ENCODE measurements around the gene SHQ1.
"Not testable (repeated sequence)": the region's sequence is repeated elsewhere in the genome, so short reads cannot be mapped to it uniquely, and the experiment has no call there.

Gene SHQ1

DNA sequence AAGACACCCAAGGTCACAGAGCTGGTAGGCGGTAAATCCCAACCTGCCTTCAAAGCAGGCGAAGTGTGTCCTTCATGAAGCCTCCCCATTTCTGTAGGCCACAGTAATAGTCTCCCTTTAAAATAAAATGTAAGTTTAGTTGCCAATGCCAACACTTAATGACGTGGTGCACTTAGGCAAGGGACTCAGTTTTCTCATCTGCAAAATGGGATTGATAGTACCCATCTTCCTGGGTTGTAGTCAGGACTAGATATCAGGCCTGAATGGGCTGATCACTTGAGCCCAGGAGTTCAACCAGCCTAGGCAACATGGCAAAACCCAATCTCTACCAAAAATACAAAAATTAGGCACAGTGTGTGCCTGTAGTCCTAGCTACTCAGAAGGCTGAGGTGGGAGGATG is 114.6 kb downstream of the SHQ1 start:
- H3K4me3 ChIP-seq (replicated peaks in 1 of 2; ENCODE audit: low read depth in 2 of 2, low read length in 2 of 2), result no peak overlapping the region
- TF ChIP-seq, protein P1, sequence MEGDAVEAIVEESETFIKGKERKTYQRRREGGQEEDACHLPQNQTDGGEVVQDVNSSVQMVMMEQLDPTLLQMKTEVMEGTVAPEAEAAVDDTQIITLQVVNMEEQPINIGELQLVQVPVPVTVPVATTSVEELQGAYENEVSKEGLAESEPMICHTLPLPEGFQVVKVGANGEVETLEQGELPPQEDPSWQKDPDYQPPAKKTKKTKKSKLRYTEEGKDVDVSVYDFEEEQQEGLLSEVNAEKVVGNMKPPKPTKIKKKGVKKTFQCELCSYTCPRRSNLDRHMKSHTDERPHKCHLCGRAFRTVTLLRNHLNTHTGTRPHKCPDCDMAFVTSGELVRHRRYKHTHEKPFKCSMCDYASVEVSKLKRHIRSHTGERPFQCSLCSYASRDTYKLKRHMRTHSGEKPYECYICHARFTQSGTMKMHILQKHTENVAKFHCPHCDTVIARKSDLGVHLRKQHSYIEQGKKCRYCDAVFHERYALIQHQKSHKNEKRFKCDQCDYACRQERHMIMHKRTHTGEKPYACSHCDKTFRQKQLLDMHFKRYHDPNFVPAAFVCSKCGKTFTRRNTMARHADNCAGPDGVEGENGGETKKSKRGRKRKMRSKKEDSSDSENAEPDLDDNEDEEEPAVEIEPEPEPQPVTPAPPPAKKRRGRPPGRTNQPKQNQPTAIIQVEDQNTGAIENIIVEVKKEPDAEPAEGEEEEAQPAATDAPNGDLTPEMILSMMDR (IDR thresholded peaks at IDR 0.05; ENCODE audit: low read depth, low read length), result no peak
- DNase-seq (ENCODE audit: low read depth in 2 of 2), result no peak

GRCh38 chr3:72732666-72733345 is 115.4 kb downstream of the SHQ1 start:
- H3K4me3 ChIP-seq (replicated peaks in 1 of 2; ENCODE audit: low read depth in 2 of 2, low read length in 2 of 2); DNase-seq (ENCODE audit: low read depth in 2 of 2): not testable (repeated sequence)

DNA sequence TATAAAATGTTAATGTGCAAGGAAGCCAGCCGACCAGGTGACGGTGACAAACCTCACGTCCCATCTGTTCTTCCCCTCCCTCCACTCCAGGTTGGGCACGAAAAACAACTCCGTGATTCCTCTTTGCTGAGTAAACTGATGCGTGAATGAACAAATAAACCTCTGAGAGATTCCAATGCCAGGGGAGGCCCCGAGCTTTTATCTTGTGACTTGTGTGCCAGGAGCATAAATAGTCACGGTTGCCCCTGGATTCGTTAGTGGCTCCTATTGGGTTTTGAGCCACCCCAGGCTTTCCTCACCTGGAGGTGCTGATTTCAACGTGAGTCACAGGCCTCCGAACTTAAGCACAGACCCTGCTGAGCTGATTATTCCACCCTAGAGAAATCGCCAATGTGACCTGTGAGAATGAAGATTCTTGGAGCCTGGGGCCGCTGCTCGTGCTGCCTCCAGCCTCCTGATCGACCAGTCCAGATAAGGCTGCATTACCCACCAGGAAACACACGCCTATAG is 119.2 kb downstream of the SHQ1 start:
- H3K4me3 ChIP-seq (replicated peaks in 1 of 2; ENCODE audit: low read depth in 2 of 2, low read length in 2 of 2), result no peak overlapping the region
- TF ChIP-seq, protein P1 (IDR thresholded peaks at IDR 0.05; ENCODE audit: low read depth, low read length), result no peak
- DNase-seq (ENCODE audit: low read depth in 2 of 2), result no peak

DNA sequence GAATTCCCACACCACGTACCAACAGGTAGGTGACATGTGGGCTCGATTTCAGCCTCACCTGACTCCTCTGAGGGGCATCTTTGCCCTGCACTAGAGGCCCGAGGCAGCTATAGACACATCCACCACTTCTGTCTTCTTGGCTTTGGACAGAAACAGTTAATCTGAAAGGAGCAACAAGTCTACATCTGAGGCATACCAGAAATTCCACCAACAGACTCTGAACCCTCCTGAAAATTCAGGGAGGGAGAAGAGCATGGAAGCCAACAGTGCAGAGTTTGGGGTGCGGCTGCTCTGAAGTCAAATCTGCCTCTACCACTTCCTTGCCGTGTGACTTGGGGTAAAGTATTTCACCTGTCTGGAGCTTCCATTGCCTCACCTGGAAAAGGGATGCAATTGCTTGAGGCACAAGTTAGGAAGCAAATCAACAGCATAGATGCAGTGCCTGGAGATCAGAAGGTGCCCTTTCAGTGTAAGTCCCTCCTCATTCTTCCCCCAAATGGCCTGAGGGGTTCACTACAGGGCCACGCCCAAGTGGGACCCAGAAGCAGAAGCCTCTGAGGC is 119.8 kb downstream of the SHQ1 start:
- TF ChIP-seq, protein P1 (IDR thresholded peaks at IDR 0.05; ENCODE audit: low read depth, low read length), result no peak
- DNase-seq (ENCODE audit: low read depth in 2 of 2), result no peak
- H3K4me3 ChIP-seq (replicated peaks in 1 of 2; ENCODE audit: low read depth in 2 of 2, low read length in 2 of 2), result no peak overlapping the region

GRCh38 chr3:72727726-72728125 is 120.5 kb downstream of the SHQ1 start:
- TF ChIP-seq, protein P1 (IDR thresholded peaks at IDR 0.05; ENCODE audit: low read depth, low read length), result no peak
- DNase-seq (ENCODE audit: low read depth in 2 of 2), result no peak
- no peak overlapping the region for H3K4me3 ChIP-seq (replicated peaks in 1 of 2; ENCODE audit: low read depth in 2 of 2, low read length in 2 of 2)

DNA sequence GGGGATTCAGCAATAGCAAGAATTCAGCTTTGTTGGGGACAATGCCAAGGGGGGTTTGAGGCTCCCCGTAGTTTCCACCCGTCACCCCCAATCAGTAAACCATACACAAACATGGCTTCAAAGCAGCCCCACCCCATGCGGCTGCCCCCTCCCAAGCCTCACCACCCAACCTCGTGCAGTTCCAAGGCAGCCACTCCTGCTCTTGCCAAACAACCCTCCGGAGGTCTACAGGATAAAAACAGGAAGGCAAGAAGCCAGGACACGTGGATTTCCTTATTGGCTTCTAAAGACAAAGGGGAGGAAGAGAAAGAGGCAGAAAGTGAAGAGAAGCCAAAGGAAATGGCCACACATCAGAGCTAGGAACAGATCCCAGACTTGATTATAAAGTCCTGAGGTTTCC is 121.1 kb downstream of the SHQ1 start:
- no peak overlapping the region for H3K4me3 ChIP-seq (replicated peaks in 1 of 2; ENCODE audit: low read depth in 2 of 2, low read length in 2 of 2)
- TF ChIP-seq, protein P1 (IDR thresholded peaks at IDR 0.05; ENCODE audit: low read depth, low read length), result no peak
- DNase-seq (ENCODE audit: low read depth in 2 of 2), result peak in 1 of 2 donors; percentile 18

- DNase-seq (ENCODE audit: low read depth in 2 of 2), result no peak
- no peak overlapping the region for H3K4me3 ChIP-seq (replicated peaks in 1 of 2; ENCODE audit: low read depth in 2 of 2, low read length in 2 of 2)
- TF ChIP-seq, protein P1 (IDR thresholded peaks at IDR 0.05; ENCODE audit: low read depth, low read length), result no peak
These were observed 123.0 kb downstream of the SHQ1 start for GRCh38 chr3:72725229-72725628.
